Smooth muscle cell (in vitro differentiated cells): ENCODE measurements around the gene FLOT1. TPM values are rescaled to one million over a fixed set of nuclear protein-coding genes. Genes with fewer than 3 reads are reported as not detected.

Experiments used
- DNase-seq: peaks from one replicate; lab custom pipeline; 2025; ENCODE audit not compliant: unreplicated experiment; lab: John Stamatoyannopoulos, UW
- H2AFZ ChIP-seq: fragments of 200-600 bp; sonication (generic); 2 replicates; pipeline ENCODE4 v1.6.0; 2016; ENCODE audit warnings: antibody characterized with exemption, low read depth, mild to moderate bottlenecking
- H3F3A ChIP-seq: fragments of 200-600 bp; sonication (generic); 2 replicates; pipeline ENCODE4 v1.6.0; 2017; ENCODE audit warnings: antibody characterized with exemption, low read depth
- H3K27ac ChIP-seq: fragments of 200-600 bp; sonication (generic); 2 replicates; pipeline ENCODE4 v1.5.1; 2016; ENCODE audit warnings: low read depth, mild to moderate bottlenecking
- H3K27me3 ChIP-seq: fragments of 200-600 bp; sonication (generic); 2 replicates; pipeline ENCODE4 v1.6.1; 2016; ENCODE audit warnings: low read depth, mild to moderate bottlenecking
- H3K36me3 ChIP-seq: fragments of 200-600 bp; sonication (generic); 2 replicates; pipeline ENCODE4 v1.5.1; 2016; ENCODE audit warnings: low read depth
- H3K4me1 ChIP-seq: fragments of 200-600 bp; sonication (generic); 2 replicates; pipeline ENCODE4 v1.5.1; 2016; ENCODE audit warnings: low read depth
- H3K4me2 ChIP-seq: fragments of 200-600 bp; sonication (generic); 2 replicates; pipeline ENCODE4 v1.6.0; 2016; ENCODE audit warnings: mild to moderate bottlenecking
- H3K4me3 ChIP-seq: fragments of 200-600 bp; sonication (generic); 2 replicates; pipeline ENCODE4 v1.5.1; 2016; ENCODE audit warnings: mild to moderate bottlenecking
- H3K79me2 ChIP-seq: fragments of 200-600 bp; sonication (generic); 2 replicates; pipeline ENCODE4 v1.6.0; 2016; ENCODE audit warnings: low read depth, mild to moderate bottlenecking
- H3K9ac ChIP-seq: fragments of 200-600 bp; sonication (generic); 2 replicates; pipeline ENCODE4 v1.6.0; 2016; ENCODE audit warnings: low read depth
- H3K9me3 ChIP-seq: fragments of 200-600 bp; sonication (generic); replicated peaks from 2 replicates; pipeline ENCODE4 v1.5.1; 2016; ENCODE audit warnings: low read depth
- H4K20me1 ChIP-seq: fragments of 200-600 bp; sonication (generic); 2 replicates; pipeline ENCODE4 v1.6.0; 2016; ENCODE audit warnings: low read depth
- WGBS: methylation state at CpG from one replicate; pipeline ENCODE4 v1.1.7; 2016; ENCODE audit warnings: low lambda C conversion rate; 5-methylcytosine and 5-hydroxymethylcytosine counted together
- polyA plus RNA-seq: library from polyadenylated mRNA; unstranded; fragments of >200 nt; fragmentation: Nextera tagmentation; extraction: Ambion mirVana; gene quantifications from 2 replicates; pipeline ENCODE4 v1.2.1, GENCODE V29; 2016
- total RNA-seq: library from RNA; depleted of rRNA; stranded (reverse); fragments of >200 nt; gene quantifications from 2 replicates; pipeline ENCODE4 v1.2.3, GENCODE V29; 2014
- TF ChIP-seq, protein P1 (sequence below): fragments of 200-600 bp; sonication (generic); IDR thresholded peaks from 2 replicates; pipeline ENCODE4 v1.5.1; 2017; ENCODE audit warnings: borderline replicate concordance, mild to moderate bottlenecking, antibody characterized with exemption; ENCODE audit not compliant: insufficient read depth, poor library complexity, severe bottlenecking

The FLOT1 gene
- total and polyA plus RNA-seq, 2 experiments from 2014 or later: 87.6 to 117 TPM

DNA sequence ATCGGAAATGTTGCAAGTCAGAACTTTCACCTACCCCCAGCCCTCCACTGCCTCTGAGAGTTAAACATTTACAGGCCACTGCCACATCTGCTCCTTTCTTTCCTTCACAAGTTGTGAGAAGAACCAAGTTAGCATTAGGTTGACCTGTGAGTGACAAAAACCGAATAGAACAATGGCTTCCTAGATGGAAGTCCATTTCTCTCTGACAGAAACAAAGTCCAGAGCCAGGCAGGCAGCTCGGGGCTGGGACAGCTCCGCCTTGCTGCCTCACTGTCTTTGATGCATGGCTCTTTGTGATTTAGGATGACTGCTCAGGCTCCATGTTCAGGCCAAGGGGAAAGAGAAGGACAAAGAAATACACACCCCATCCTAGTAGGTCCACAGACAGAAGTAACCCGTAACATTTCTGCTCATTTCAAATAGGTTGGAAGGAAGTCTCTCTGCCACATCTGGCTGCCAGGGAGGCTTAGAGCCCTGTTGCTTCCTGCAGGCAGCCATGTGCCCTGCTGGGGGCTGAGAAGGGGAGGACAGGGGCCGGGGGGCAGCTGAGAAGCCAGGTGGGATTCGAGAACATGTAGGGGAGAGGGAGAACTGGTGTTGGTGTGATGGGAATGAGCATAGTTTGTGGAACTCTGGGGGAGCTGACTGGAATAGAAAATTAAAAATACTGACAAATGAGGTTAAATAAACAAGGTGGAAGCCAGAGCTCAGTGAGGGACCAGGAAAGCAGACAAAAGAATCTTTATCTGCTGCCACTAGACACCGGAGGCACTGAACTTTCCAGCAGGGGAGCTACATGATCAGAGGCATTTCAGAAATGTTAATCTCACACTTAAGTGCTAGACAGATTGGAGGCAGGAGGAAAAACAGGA, 21.4 kb upstream of the FLOT1 start:
- Histone ChIP-seq H3F3A (peaks cover 25% of the 10 kb centered on the region), H2AFZ (no peak overlapping the region), H3K4me2 (peak overlapping the region; percentile 68), H3K27ac (peak overlapping the region; percentile 100), H3K79me2 (no peaks in the 10 kb centered on the region), H3K9ac (peak overlapping the region; percentile 74), H3K9me3 (no peaks in the 10 kb centered on the region), H3K4me1 (peaks cover 42% of the 10 kb centered on the region), H4K20me1 (no peaks in the 10 kb centered on the region), H3K36me3 (no peaks in the 10 kb centered on the region), H3K27me3 (no peaks in the 10 kb centered on the region), H3K4me3 (no peak overlapping the region)
- 35% methylated on average over 7 of the region's 8 CpGs for WGBS
- TF ChIP-seq, protein P1, sequence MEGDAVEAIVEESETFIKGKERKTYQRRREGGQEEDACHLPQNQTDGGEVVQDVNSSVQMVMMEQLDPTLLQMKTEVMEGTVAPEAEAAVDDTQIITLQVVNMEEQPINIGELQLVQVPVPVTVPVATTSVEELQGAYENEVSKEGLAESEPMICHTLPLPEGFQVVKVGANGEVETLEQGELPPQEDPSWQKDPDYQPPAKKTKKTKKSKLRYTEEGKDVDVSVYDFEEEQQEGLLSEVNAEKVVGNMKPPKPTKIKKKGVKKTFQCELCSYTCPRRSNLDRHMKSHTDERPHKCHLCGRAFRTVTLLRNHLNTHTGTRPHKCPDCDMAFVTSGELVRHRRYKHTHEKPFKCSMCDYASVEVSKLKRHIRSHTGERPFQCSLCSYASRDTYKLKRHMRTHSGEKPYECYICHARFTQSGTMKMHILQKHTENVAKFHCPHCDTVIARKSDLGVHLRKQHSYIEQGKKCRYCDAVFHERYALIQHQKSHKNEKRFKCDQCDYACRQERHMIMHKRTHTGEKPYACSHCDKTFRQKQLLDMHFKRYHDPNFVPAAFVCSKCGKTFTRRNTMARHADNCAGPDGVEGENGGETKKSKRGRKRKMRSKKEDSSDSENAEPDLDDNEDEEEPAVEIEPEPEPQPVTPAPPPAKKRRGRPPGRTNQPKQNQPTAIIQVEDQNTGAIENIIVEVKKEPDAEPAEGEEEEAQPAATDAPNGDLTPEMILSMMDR: no peak
- no peak for DNase-seq

DNA sequence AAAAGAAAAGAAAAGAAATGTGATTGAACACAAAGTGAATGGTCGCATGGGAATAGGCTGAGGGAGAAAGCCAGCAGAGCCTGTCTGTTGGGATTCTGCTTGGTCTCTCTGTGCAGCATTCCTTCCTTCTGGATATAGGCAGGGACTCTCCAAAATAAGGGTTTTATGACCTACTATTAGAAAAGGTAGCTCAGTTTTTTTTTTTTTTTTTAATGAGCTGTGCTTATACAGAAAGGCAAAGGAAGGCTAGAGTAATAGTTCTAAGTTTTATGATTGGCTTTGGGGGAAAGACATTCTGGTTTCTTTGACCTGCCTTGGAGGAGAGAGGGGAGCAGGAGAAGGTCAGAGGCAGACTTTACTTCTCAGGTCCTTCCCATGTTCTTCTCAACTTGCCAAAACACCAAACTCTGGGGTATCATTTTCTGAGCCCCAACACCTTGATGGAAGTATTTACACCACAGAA, 20.7 kb upstream of the FLOT1 start:
- TF ChIP-seq, protein P1: no peak
- Histone ChIP-seq H3K9me3 (no peaks in the 10 kb centered on the region), H4K20me1 (no peaks in the 10 kb centered on the region), H3K27ac (peak overlapping the region; percentile 100), H3K9ac (peak overlapping the region; percentile 74), H3K4me1 (peaks cover 37% of the 10 kb centered on the region), H3K79me2 (no peaks in the 10 kb centered on the region), H3K27me3 (no peaks in the 10 kb centered on the region), H2AFZ (no peak overlapping the region), H3K36me3 (no peaks in the 10 kb centered on the region), H3K4me2 (peak overlapping the region; percentile 68), H3K4me3 (no peak overlapping the region), H3F3A (peaks cover 21% of the 10 kb centered on the region)
- whole genome bisulfite sequencing: 70% methylated on average over 1 of the region's 1 CpG
- DNase-seq: no peak

DNA sequence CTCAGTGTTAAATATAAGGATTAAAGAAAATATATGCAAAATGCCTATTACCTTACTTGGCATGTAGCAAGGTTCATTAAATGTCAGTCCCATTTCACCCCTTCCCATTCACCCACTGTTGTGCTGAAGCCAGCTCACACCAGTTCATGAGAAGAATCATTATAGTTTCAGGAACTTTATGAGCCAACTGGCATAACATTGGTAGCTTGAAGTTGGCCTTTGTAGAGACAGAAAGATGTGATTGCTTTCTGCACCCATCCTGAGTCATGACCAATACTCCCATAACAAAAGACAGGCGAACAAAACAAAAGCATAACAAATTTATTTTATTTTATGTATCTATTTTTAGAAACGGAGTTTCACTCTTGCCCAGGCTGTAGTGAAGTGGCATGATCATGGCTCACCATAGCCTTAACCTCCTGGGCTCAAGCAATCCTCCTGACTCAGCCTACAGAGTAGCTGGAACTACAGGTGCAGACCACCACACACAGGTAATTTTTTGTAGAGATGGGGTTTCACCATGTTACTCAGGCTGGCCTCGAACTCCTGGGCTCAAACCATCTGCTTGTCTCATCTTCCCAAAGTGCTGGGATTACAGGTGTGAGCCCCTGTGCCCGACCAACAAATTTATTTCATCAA, 19.4 kb upstream of the FLOT1 start:
- no peaks in the 10 kb centered on the region for H3K27me3 ChIP-seq
- H3K4me3 ChIP-seq: no peak overlapping the region
- no peak overlapping the region for H3K4me2 ChIP-seq
- no peak for DNase-seq
- no peaks in the 10 kb centered on the region for H4K20me1 ChIP-seq
- peaks cover 36% of the 10 kb centered on the region for H3K4me1 ChIP-seq
- no peaks in the 10 kb centered on the region for H3K79me2 ChIP-seq
- no peak overlapping the region for H2AFZ ChIP-seq
- H3F3A ChIP-seq: peaks cover 16% of the 10 kb centered on the region
- TF ChIP-seq, protein P1: no peak
- H3K9me3 ChIP-seq: no peaks in the 10 kb centered on the region
- peak overlapping the region; percentile 99 for H3K27ac ChIP-seq
- no peaks in the 10 kb centered on the region for H3K36me3 ChIP-seq
- H3K9ac ChIP-seq: no peak overlapping the region
- 94% methylated on average over 4 of the region's 4 CpGs for WGBS
